Lower leg skin (tissue), 4 donors: ENCODE measurements around the gene GAS7. TPM values are rescaled to one million over a fixed set of nuclear protein-coding genes. Genes with fewer than 3 reads are reported as not detected.
A peak's percentile ranks its signal among the peaks of the same experiment; 100 is the strongest.

Experiments used
- DNase-seq, 2 donors: peaks; one replicate each; pipeline ENCODE4 v3.0.0-alpha.2; 2019; ENCODE audit warnings: low spot score in 2 of 2
- H3K4me3 ChIP-seq: fragments of 200-600 bp; sonication (generic); 2 replicates; pipeline ENCODE4 v1.5.1; 2017; ENCODE audit warnings: mild to moderate bottlenecking, low read depth; ENCODE audit not compliant: poor library complexity, severe bottlenecking
- POLR2A ChIP-seq, 2 donors: fragments of 450-650 bp; IDR thresholded peaks; one replicate each; pipeline ENCODE4 v1.6.1; 2016 to 2017; ENCODE audit warnings: antibody characterized with exemption in 2 of 2, mild to moderate bottlenecking in 1 of 2, moderate library complexity in 1 of 2
- WGBS, 2 donors: methylation state at CpG; one replicate each; pipeline ENCODE4 v1.1.5; 2018; 5-methylcytosine and 5-hydroxymethylcytosine counted together
- intact Hi-C: fragments of 100-400 bp; cut with DNase I; formaldehyde crosslinking; loops from one replicate; pipeline ENCODE4 v1.15.0; 2023; ENCODE audit warnings: low total_unique reads
- total RNA-seq, 4 donors: library from RNA; depleted of rRNA; stranded (reverse); fragments of >200 nt; gene quantifications; one replicate each; pipeline ENCODE4 v1.1.0, GENCODE V29; 2016
- TF ChIP-seq, protein P1 (sequence below), 3 donors: fragments of 450-650 bp; IDR thresholded peaks; one replicate each; pipeline ENCODE4 v1.5.1; 2016; ENCODE audit warnings: antibody characterized with exemption in 3 of 3, mild to moderate bottlenecking in 3 of 3, moderate library complexity in 2 of 3

The GAS7 gene
- total RNA-seq, 4 donors from 2014 or later = 97.8 to 148 (median 117) TPM

- no peak for TF ChIP-seq POLR2A (IDR thresholded peaks at IDR 0.05)
- TF ChIP-seq, protein P1, sequence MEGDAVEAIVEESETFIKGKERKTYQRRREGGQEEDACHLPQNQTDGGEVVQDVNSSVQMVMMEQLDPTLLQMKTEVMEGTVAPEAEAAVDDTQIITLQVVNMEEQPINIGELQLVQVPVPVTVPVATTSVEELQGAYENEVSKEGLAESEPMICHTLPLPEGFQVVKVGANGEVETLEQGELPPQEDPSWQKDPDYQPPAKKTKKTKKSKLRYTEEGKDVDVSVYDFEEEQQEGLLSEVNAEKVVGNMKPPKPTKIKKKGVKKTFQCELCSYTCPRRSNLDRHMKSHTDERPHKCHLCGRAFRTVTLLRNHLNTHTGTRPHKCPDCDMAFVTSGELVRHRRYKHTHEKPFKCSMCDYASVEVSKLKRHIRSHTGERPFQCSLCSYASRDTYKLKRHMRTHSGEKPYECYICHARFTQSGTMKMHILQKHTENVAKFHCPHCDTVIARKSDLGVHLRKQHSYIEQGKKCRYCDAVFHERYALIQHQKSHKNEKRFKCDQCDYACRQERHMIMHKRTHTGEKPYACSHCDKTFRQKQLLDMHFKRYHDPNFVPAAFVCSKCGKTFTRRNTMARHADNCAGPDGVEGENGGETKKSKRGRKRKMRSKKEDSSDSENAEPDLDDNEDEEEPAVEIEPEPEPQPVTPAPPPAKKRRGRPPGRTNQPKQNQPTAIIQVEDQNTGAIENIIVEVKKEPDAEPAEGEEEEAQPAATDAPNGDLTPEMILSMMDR (IDR thresholded peaks at IDR 0.05) = no peak
- WGBS, 2 donors = 59 to 64% methylated on average over 6 of the region's 6 CpGs
- no peak overlapping the region for H3K4me3 ChIP-seq
- no peak for DNase-seq
- intact Hi-C loops = no loop called here
These were observed 124.5 kb downstream of the GAS7 start for GRCh38 chr17:10073941-10074340.

DNA sequence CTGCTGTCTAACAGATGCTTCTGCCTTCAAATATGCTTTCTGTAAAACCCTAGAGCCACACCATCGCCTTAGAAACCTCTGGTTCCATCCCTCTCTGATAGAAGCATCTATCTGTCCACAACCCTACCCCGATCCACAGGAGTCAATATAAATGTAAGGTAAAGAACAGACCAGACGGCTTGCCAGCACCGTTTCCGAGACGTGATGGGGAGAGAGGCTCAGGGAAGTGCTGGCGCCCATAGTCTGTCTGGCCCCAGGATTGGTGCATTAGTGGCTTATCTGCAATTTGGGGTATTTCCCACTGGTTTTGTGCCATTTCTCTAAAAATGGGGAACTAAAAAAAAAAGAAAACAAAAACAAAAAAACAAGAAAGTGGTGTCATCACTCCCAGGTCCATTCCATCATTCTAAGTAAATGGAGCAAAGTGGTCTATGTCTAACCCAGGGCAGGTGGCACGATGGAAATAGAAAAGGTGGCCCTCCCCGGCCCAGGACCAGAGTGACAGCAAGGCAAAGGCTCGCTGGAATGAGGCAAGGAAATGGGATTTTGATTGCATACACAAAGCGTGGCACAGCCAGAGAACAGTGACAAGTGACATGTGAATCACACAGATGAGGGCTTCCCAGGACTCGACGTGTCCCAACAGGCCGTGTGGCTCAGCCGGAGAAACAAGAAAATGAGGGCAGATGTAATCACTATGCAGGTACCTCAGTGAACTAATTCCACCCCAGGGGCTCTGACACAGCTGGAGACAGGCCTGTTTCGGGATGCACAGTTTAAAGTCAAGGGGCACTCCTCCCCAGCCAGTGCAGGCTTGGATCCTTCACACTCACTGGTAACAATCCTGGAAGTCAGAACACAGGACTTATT, 125.6 kb downstream of the GAS7 start:
- intact Hi-C loops = no loop called here
- no peak for TF ChIP-seq POLR2A (IDR thresholded peaks at IDR 0.05)
- TF ChIP-seq, protein P1 (IDR thresholded peaks at IDR 0.05) = no peak
- 64 to 65% methylated on average over 16 of the region's 16 CpGs for WGBS, 2 donors
- DNase-seq = peak in 1 of 2 donors; percentile 71
- H3K4me3 ChIP-seq = no peak overlapping the region

GRCh38 chr17:10072086-10072485, 126.3 kb downstream of the GAS7 start:
- intact Hi-C loops = no loop called here
- no peak for DNase-seq
- TF ChIP-seq, protein P1 (IDR thresholded peaks at IDR 0.05) = no peak
- no peak for TF ChIP-seq POLR2A (IDR thresholded peaks at IDR 0.05)
- WGBS, 2 donors = 89 to 96% methylated on average over 4 of the region's 4 CpGs
- no peak overlapping the region for H3K4me3 ChIP-seq

GRCh38 chr17:10071141-10071540, 127.3 kb downstream of the GAS7 start:
- no peak for TF ChIP-seq POLR2A (IDR thresholded peaks at IDR 0.05)
- TF ChIP-seq, protein P1 (IDR thresholded peaks at IDR 0.05) = no peak
- no peak for DNase-seq
- intact Hi-C loops = no loop called here
- H3K4me3 ChIP-seq = no peak overlapping the region
- 83 to 84% methylated on average over 6 of the region's 6 CpGs for WGBS, 2 donors

GRCh38 chr17:10070690-10071089, 127.7 kb downstream of the GAS7 start:
- DNase-seq = no peak
- WGBS, 2 donors = 76 to 84% methylated on average over 3 of the region's 3 CpGs
- intact Hi-C loops = no loop called here
- TF ChIP-seq POLR2A (IDR thresholded peaks at IDR 0.05) = no peak
- TF ChIP-seq, protein P1 (IDR thresholded peaks at IDR 0.05) = no peak
- H3K4me3 ChIP-seq = no peak overlapping the region
